OCI-LY7 (cell line): ENCODE results near the gene EPS8L1.

ENCODE experiments used
- EZH2phosphoT487 ChIP-seq: fragments of 200-600 bp; sonication (generic); IDR thresholded peaks from 2 replicates; pipeline ENCODE4 v1.6.1; 2018; ENCODE audit warnings: low read depth, borderline replicate concordance, mild to moderate bottlenecking, mixed run types, antibody characterized with exemption, low read length, moderate library complexity, mixed read lengths
- TF ChIP-seq, protein P1 (sequence below): fragments of 200-600 bp; sonication (generic); conservative IDR thresholded peaks from 2 replicates; pipeline ENCODE4 v1.5.1; 2014; ENCODE audit warnings: mild to moderate bottlenecking, antibody characterized with exemption, low read length, moderate library complexity, mixed read lengths

DNA sequence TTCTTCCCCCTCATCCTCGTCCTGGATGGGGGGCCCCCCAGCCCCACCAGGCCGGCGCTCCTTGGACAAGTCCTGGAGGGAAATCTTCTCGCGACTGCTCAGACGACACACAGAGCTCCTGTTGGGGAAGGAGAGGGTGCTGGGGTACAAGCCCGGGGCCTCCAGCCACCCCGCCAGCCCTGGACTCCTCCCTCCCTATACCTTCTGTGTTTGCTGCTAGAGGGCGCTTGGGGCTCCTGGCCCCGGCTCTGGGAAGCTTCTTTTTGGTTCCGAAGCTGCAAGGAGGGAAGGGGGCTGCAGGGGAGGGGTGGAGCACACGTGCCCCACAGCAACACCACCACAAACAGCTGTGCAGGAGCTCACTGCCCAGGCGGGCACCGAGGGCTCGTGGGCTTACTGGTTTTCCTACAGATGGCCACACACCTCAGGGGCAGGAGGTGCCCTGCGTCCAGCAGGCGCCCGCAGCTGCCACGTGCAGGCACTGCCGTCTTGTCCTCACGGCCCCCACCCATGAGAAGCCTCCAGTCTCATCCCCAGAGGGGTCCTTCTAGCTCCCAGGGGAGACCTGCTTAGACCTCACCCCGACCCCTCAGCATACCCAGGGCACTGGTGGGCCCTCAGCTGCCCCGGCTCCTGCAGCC, 20.5 kb downstream of the EPS8L1 start:
- TF ChIP-seq, protein P1, sequence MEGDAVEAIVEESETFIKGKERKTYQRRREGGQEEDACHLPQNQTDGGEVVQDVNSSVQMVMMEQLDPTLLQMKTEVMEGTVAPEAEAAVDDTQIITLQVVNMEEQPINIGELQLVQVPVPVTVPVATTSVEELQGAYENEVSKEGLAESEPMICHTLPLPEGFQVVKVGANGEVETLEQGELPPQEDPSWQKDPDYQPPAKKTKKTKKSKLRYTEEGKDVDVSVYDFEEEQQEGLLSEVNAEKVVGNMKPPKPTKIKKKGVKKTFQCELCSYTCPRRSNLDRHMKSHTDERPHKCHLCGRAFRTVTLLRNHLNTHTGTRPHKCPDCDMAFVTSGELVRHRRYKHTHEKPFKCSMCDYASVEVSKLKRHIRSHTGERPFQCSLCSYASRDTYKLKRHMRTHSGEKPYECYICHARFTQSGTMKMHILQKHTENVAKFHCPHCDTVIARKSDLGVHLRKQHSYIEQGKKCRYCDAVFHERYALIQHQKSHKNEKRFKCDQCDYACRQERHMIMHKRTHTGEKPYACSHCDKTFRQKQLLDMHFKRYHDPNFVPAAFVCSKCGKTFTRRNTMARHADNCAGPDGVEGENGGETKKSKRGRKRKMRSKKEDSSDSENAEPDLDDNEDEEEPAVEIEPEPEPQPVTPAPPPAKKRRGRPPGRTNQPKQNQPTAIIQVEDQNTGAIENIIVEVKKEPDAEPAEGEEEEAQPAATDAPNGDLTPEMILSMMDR: peak; percentile 60
- TF ChIP-seq EZH2phosphoT487: no peak
